Hepatic stellate cell (primary cell): ENCODE data around the gene POU3F1.

ENCODE experiments used
- DNase-seq: peaks from one replicate; pipeline ENCODE4 v3.0.0; 2011; ENCODE audit warnings: low spot score

POU3F1 gene

DNA sequence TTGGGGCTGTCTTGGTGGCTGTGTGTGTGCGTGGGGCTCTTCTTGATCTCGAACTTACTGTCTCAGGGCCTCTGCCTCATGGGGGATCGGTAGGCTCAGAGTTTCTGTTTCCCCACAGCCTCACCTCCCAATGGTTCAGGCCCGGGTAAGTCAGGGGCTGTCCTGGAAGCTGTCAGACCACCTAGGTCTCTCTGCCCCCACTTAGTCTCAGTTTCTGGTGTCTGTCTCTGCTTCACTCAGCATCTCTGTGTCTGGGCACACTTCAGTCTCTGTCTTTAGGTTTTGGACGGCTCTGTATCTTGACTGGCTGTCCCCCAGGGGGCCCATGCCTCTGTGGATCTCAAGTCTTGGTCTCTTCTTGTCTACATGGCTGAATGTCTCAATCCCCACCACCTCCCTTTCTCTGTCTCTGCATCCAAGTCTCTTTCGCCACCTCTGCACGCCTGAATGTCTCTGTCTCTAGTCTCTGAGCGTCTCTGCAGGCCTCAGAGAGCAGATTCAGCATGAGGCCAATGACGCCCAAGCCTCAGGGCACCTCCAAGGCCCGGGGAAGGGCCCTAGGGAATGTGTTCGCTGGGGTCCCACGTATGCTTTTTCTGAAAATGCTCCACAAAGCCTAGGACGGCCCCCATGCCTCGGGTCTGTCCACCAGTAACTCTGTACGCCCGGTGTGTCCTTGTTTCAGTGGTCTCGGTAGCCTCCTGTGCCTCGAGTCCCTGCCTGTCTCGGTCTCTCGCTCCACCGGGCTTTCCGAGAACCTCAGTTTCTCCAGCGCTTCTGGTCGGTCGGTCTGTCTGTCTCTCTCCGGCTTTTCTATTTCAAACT is 42.1 kb downstream of the POU3F1 start:
- no peak for DNase-seq

DNA sequence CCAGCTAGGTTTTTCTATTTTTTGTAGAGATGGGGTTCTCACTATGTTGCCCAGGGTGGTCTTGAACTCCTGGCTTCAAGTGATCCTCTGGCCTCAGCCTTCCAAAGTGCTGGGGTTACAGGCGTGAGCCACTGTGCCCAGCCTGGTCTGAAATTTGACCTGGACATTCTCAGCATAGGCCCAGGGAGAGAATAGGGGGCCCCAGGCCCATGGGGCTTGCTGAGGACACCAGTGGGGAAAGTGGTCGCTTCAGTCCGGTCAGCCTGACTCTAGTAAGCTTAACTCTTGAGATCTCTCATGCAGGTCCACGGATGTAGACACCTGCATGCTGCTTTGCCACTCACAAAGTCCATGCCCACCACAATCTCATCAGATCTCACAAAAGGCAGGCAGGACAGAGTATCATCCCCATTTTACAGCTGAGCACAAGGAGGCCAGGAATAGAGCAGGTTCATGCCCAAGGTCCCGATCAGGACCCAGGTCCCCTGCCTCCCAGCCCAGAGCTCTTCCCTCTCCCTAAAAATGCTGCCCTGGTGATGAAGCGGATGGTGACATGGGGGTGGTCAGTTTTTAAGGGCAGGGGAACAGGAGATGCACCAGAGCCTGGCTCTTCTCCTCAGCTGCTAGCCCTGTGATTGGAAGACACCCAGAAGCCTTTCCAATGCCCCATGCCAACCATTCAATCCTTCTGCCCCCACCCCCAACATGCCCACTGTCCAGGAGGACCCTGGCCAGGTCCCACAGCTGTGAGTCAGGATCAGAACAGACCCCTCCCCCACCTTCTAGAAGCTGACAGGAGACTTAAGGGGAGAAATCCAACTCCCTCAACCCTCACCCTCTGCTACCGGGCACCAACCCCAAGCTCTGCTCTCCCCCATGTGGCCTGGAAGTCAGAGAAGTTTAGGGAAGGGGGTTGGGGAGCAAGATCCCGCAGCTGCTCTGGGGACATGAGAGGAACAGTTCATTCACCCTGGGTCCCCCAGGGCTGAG is 43.0 kb downstream of the POU3F1 start:
- no peak for DNase-seq

DNA sequence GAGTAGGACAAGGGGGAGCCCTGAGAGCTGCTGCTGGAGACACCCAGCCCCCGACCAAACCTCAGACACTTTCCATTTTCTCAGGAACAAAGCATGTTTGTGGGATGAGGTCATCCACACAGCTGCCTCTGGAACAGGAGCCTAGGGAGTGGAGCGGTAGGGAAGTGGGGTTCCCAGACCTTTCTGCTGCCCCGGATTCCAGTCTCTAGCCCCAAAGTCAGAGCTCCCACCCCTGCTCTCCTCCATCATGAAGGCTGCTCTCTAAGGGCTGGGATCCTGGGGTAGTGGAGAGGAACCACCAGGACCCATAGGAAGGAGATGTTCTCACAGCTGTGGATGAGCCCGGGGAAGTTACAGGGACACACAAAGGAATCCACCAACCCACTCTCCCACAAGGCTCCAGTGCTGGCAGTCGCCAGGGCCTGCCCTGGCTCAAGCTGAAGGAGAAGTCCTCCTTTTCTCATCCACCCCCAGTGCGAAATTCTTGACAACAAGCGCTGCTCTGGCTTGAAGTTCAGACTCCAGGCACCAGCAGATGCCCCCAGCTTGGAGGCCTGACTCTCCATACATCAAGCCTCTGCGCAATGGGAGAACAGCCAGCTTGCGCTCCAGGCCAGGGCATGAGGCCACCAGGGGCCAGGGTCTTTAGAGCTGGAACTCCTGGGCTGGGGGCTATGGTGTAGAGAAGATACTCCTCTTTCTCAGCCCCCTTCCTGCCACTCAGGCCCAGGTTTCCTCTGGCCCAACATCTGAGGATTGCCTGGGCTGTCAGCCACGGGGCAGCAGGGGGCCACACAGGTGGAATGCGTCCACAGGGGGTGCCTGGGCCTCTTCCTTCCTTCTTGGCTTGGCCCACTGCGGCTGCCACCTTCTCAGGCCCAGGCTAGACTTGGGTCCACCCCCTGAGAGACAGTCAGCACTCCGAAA is 45.8 kb downstream of the POU3F1 start:
- DNase-seq: peak; percentile 88

DNA sequence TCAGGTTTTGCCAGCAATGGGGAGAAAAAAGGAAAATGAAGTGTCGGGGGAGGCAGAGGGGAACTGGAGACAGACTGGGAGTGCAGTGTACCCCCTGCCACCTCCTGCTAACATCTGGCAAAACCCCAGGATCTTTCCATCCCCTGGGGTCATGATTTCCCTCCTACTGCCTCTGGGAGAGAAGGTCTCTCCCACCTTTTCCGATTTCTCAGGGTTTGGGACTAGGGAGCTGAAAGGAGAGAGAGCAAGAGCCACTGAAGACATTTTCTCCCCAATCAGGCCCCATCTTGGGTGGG is 46.4 kb downstream of the POU3F1 start:
- peak; percentile 21 for DNase-seq

DNA sequence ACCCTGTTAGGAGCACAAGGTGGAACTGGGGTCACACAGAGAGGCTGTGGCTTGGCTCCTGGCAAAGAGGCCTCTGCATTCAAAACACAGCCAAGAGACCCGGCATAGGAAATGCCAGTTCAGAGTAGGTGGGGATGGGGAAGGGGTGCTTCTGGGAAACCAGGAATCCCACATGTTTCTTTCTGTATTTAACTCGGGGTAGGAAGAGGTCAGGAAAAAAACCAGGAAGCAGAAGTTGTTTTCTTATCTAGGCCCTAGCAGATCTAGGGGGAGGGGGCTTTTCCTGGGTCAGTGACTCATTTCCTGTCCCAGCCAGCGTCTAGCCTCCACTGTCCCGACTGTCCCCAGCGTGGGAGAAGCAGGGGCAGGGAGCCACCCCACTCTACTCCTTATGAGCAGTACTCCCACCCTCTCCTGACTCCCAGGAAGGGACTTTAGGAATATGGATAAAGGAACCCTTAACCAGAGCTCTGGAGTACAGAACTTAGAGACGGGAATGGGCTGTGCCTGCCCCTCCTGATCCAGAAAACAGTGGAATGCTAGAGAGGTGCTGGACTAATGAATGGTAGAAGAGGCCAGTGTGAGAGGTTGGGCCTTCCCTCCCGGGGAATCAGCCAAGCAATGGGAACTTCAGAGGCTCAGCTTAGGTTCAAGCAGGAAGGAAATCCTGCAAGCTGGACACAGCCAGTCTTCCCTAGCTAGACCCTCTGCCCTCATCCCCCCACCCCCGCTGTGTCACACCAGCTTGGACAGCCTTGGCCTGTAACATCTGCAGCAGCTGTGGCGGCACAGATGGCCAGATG is 47.0 kb downstream of the POU3F1 start:
- DNase-seq: peak; percentile 58

DNA sequence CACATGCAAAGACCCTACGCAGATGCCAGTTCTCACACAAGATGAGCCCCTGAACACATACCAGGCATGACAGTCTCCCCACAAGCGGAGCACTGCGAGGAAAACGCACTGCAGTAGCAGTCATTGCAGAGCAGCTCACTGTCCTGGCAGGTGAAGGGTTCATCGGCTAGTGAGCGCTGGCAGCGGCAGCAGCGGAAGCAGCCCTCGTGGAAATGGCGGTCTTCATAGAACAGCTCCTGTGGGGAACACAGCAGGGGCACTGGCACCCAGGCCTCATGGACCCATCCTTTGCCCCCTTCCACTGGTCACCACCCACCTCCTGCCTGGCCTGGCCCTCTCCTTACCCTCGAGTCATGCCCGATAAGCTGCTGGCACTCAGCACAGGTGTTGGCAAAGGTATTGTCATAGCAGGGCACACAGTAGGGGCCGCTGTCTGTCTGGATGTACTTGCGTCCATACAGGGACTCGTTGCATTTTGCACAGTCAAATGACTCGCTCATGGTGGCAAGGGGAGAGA is 47.6 kb downstream of the POU3F1 start:
- no peak for DNase-seq

DNA sequence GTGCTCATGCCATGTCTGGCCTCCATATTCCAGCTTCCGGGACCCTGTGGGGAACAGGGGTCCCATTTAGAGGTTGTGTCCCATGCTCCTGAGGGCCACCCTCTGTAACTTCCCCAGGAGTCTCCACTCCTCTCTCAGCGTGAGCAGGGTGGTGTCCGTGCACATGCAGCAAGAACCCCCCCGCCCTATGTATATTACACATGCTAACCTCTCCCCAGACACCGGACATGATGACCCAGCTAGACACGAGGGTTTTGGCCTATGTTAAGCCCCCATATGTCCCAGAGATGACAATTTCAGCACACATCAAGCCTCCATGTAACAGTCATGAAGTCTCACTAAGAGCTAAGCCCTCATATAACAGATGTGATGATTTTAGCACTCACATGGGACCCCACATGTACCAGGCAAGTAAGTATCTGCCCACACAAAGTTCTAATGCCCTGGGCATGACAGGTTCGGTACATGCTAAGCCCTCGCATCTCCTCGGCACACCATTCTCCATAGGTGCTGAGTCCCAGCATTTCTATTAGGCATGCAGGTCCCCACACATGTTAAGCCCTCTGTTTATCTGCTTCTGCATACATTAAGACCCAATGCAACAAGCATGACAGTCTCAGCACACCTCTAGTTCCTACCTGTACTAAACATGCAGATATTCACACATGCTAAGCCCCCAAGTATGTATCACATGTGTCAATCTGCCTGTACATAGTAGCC is 48.3 kb downstream of the POU3F1 start:
- DNase-seq: no peak

DNA sequence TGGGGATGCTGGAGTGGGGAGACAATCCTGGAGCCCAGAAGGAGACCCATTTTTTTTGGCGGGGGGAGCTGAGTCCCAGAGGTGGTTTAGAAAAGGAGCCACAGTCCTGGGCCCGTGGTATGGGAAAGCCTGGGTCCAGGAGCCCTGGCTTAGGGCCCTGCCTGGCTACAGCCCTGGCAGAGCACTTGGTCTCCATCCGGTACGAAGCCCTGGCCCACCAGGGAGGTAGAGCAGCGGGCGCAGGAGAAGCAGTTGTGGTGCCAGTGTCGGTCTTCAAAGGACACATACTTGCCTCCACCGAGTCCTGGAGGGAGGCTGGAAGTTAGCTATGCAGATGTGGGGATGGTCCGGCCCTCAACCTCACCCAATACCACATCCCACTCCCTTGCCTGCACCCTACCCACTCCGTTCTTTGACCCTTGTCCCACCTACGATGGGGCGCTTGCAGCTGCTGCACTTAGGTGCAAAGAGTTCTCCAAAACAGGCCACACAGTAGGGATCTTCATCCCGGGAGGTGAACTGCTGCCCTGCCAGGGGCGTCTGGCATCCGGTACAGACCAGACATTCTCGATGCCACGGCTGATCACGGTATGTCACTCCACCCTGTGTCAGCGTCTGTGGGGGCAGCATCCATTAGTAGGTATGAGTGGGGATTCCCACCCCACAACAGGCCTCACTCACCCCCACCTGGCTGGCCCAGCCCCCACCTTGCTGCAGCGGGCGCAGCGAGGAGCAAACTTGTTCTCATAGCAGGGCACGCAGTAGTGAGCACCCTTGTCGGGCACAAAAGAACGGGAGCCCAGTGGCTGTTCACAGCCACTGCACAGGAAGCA is 49.1 kb downstream of the POU3F1 start:
- DNase-seq: no peak

DNA sequence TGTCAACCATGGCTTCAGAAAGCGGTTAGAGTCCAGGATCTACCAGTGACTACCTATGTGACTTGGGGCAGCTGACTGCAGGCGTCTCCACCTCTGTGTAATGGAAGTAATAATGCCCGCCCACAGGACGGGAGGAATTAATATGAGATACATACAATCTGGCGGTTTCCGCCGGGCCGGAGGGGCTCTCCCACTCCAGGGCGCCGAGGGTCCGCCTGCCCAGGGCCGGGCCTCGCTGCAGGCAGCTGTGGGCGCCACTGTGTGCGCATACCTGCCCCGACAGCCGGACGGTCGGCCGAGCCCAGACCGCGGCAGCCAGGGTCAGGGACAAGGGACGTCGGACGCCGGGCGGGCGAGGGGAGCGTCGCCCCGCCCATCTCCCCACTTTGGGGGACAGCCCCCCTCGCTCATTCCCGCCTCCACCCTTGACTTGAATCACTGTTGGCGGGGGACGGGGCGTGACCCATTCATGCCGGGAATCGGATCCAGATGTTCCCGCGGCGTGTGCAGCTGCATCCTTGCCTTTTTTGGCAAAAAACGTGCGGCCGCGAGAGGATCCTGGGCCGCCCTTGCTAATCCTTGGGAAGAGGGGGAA is 50.7 kb downstream of the POU3F1 start:
- DNase-seq: peak; percentile 53

DNA sequence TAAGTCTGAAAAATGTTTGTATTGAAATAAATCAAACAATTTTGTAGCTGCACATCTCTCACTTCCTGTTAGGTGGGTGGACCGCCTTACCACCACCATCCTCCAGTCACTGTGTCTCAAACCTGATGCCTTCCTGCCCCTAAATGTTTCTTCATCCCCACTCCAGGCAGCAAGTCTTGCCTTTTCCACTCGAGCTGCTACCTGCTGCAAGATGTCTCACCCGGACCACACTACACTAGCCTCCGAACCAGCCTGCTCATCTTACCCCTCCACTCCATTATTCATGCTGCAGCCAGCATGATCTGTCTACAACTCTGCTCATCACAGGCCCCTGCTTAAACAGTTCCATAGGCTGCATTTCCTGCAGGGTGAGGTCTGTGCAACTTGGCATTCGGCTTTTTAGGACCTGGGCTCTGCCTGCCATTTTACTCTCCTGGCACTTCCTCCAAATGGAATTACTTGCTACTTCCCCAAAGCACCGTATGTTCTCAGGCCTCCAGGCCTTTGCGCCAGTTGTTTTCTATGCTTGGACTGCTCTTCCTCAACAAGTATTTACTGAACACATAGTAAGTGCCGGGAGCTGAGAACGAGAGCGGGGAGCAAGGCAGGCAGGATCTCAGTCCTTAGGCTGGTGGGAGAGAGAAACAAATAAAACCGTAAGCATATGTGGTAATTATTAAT is 51.6 kb downstream of the POU3F1 start:
- no peak for DNase-seq
